Activated gamma-delta T cell treated with Interleukin-2 at 50 U/mL for 16 hours (primary cell): ENCODE measurements around the gene APOD.
A peak's percentile ranks its signal among the peaks of the same experiment; 100 is the strongest.

Source experiments
- DNase-seq: peaks from one replicate; pipeline ENCODE4 v3.0.0-alpha.2; 2020

The APOD gene

DNA sequence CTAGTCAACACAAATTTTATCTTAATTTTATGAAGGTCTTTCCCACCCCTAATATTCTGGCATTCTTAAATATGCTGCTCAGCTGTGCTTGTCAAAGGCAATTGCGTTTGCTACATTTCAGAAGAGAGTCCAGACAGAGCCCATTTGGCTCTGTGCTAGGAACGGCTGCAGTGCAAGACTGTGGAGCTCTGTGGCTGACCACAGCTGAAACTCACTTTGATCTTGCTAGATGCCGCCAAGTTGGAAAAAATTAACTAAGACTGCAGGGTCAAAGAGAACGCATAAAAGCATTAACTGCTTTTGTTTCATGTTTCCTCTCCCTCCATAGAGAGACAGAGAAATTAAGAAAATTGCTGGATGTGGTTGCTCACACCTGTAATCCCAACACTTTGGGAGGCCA is 33.0 kb downstream of the APOD start:
- peak; percentile 22 for DNase-seq

DNA sequence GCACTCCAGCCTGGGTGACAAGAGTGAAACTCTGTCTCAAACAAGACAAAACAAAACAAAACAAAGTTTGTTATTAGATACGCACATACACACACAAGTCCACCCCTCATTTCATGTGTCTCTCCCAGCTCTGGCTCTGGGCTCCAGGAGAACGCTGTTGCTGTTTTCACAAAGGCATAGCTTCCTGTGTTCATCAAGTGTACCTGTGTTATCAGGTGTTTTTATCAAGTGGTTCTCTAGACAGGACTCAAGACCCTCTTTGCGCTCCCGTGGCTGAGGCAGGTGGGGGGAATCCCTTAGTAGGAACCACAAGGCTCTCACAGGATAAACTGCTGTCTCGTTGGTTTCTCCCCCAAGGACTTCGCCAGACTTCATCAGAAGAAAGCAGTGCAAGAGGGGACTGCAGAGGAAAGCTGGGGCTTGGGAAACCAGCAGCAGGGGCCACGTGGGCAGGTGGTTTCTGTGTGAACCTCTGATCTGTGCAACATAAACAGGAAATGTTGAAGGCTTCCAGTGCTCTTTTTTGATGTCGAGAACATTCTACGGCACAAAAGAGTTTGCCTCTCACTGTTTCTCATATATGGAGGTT is 33.7 kb downstream of the APOD start:
- peak; percentile 81 for DNase-seq

GRCh38 chr3:195548987-195549386 is 34.8 kb downstream of the APOD start:
- no peak for DNase-seq

DNA sequence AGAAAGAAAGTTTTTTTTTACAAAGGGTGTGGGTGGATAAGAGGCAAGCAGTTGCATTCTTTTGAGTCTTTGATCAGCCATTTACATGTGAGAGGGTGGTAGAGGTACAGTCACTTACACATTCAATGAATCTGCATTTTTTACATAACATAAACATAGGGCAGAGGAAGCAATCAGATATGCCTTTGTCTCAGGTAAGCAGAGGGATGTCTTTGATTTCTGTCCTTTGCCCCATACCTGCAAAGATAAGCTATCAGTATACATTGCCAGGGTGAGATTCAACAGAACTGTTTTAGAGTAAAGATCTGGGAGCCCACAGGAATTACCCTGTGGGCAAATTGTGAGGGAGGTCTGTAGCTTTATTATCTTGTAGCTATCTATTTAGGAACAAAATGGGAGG is 35.2 kb downstream of the APOD start:
- no peak for DNase-seq

- no peak for DNase-seq
These were observed 35.7 kb downstream of the APOD start for GRCh38 chr3:195548006-195548405.

GRCh38 chr3:195546130-195546560 is 37.6 kb downstream of the APOD start:
- no peak for DNase-seq

GRCh38 chr3:195544634-195545033 is 39.1 kb downstream of the APOD start:
- no peak for DNase-seq

GRCh38 chr3:195544230-195544536 is 39.6 kb downstream of the APOD start:
- no peak for DNase-seq

DNA sequence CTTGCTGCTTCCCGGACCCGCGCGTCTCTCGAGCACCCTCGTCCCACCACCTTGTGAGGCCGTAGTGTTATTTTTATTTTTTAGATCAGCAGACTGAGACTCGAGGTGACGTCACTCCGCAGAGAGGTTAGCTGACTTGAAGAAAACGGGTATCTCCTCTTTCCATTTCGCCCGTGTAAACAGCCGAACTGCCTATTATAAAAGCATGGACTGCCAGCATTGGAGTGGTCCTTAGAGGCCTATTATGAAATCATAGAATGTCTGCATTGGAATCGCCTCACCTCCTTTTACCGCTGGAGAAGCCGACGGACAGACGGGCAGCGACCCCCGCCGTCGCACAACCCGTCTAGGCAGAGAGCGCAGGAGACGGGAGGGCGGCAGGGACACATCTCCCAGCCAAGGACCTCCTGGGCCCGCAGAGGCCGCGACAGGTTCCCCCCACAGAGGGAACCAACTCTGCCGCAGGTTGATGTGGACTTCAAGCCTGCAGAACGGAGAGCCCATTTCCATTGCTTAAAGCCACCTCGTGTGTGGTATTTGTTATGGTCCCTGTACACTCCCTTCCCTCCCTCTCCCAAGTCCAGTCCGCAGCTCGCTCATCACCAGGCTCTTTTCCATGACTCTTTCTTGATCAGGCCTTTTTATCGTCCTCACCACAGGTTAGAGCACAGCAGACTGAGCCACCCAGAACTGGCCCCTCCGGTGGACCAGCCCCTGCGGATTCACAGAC is 40.1 kb downstream of the APOD start:
- DNase-seq: no peak

DNA sequence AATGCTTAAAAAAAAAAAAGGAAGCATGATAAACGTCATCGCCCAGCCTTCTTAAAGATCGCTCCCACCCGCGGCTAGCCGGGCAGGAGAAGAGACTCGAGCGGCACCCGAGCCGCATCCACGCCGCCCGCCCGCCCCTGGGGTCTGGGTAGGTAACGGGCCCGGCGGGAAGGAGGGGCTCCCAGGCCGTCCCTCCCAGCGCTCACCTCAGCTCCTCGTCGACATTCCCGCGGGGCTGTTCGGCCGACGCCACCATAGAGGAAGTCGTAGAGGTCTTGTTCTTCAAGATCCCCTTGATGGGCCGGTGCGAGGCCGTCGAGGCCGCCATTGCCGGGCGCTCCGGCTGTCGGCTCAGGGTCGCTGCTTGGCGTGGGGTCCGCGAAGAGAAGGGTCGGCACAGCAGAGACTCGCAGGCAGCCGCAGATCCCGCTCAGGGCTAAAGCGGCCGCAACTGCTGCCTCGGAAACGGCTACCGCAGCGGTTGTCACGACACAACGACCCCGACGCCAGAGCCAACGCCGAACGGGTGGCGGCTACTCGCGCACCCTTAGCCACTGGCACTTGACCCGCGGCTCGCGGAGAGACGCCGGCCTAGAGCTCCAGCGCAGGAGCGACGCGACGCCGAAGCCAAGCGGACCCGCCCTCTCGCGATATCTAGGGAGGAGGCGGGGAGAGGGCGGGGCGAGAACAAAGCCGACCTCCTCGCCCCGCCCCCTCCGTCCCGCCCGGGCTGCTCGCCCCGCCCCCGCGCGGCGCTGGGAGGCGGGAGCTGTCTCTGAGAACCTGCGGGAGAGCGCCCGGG is 40.8 kb downstream of the APOD start, which contains the start of gene PPP1R2:
Gene PPP1R2 (minus strand): TSS at position 628 of the 802 bp plus-strand sequence. CDS start 300 bp downstream, at position 328.
- DNase-seq: peak; percentile 92

- no peak for DNase-seq
These were observed 41.4 kb downstream of the APOD start for GRCh38 chr3:195542316-195542697.

- DNase-seq: no peak
These were observed 43.2 kb downstream of the APOD start for GRCh38 chr3:195540511-195540910.

DNA sequence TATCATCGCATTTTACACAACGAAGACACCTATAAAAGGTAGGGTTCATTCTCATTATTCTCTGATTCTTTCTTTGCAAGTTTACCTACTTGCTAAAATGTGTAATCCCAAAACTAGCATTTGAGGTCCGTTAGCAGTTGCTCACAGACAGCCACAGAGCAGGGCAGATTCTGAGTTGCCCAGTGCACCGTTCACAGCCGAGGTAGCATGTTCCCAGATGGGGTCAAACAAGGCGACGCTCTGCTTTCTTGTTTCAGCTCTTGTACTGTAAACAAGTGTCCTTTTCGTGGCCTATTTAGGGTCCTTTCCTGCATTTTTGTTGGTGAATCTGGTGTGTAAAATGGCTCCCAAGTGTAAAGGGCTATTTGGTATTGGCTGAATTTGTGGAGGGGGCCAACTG is 43.7 kb downstream of the APOD start:
- DNase-seq: no peak

DNA sequence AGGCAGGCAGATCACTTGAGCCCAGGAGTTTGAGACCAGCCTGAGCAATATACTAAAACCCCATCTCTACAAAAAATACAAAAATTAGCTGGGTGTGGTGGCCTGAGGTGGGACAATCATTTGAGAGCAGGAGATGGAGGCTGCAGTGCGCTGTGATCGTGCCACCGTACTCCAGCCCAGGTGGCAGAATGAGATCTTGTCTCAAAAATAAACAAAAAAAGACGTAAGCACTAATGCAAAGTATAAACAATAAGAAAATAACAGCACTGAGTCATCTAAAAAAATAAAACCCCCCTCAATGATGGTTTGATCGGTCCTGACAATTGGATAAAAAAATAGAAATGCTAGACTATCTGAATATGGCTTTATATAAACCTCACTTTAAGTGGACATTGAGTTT is 44.3 kb downstream of the APOD start:
- no peak for DNase-seq

- no peak for DNase-seq
These were observed 45.7 kb downstream of the APOD start for GRCh38 chr3:195537995-195538394.

GRCh38 chr3:195535293-195535692 is 48.4 kb downstream of the APOD start:
- DNase-seq: no peak

- DNase-seq: no peak
These were observed 50.9 kb downstream of the APOD start for GRCh38 chr3:195532834-195533233.

- no peak for DNase-seq
These were observed 51.4 kb downstream of the APOD start for GRCh38 chr3:195532345-195532744.

DNA sequence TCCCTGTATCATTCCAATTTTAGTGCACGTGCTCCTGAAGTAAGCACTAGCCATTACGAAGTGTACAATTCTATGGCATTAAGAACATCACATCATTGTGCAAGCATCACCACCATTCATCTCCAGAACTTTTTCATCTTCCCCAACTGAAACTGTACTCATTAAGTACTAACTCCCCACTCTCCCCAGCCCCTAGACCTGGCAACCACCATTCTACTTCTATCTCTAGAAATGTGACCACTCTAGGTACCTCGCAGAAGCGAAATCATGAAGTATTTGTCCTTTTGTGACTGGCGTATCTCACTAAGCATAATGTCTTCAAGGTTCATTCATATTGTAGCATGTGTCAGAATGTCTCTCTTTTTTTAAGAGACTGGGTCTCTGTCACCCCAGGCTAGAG is 52.1 kb downstream of the APOD start:
- DNase-seq: no peak

- no peak for DNase-seq
These were observed 57.2 kb downstream of the APOD start for GRCh38 chr3:195526492-195526891.

- DNase-seq: no peak
These were observed 59.4 kb downstream of the APOD start for GRCh38 chr3:195524171-195524896.

- peak; percentile 34 for DNase-seq
These were observed 61.3 kb downstream of the APOD start for GRCh38 chr3:195522254-195523023.
